Right renal pelvis (tissue), 4 donors: ENCODE results near the gene SARNP. TPM values are rescaled to one million over a fixed set of nuclear protein-coding genes. Genes with fewer than 3 reads are reported as not detected.

Source experiments
- DNase-seq, 4 donors: peaks; one replicate each; pipeline ENCODE4 v3.0.0-alpha.2; 2013; ENCODE audit warnings: low read depth in 4 of 4, low spot score in 3 of 4, missing footprints in 1 of 4
- polyA plus RNA-seq, 4 donors: library from polyadenylated mRNA; unstranded; fragments of 120-200 nt; gene quantifications; one replicate each; pipeline ENCODE4 v1.2.1, GENCODE V29; 2013; ENCODE audit not compliant: insufficient read length in 4 of 4

The SARNP gene
- polyA plus RNA-seq, 4 donors: 115 to 128 (median 124) TPM

- no peak for DNase-seq
These were observed 73.0 kb downstream of the SARNP start for GRCh38 chr12:55744340-55745030.

- DNase-seq: no peak
These were observed 73.9 kb downstream of the SARNP start for GRCh38 chr12:55743406-55744339.

GRCh38 chr12:55742719-55743405, 74.7 kb downstream of the SARNP start, which contains the start of gene GDF11:
GDF11 (plus strand) TSS chr12:55743122; CDS start chr12:55743317, 195 bp downstream.
- peak in 2 of 4 donors; percentile 76 to 78 for DNase-seq

GRCh38 chr12:55741931-55742680, 75.4 kb downstream of the SARNP start:
- DNase-seq: no peak

- no peak for DNase-seq
These were observed 78.5 kb downstream of the SARNP start for GRCh38 chr12:55739025-55739378.

- peak in 3 of 4 donors; percentile 85 to 90 (median 89) for DNase-seq
These were observed 79.2 kb downstream of the SARNP start for GRCh38 chr12:55738123-55739024.

GRCh38 chr12:55737581-55738122, 79.9 kb downstream of the SARNP start:
- no peak for DNase-seq

- peak in 1 of 4 donors; percentile 58 for DNase-seq
These were observed 80.5 kb downstream of the SARNP start for GRCh38 chr12:55736780-55737580.

- no peak for DNase-seq
These were observed 81.4 kb downstream of the SARNP start for GRCh38 chr12:55736076-55736475.

- DNase-seq: no peak
These were observed 82.9 kb downstream of the SARNP start for GRCh38 chr12:55734595-55734994.

- no peak for DNase-seq
These were observed 83.7 kb downstream of the SARNP start for GRCh38 chr12:55733858-55734257.

- DNase-seq: no peak
These were observed 84.4 kb downstream of the SARNP start for GRCh38 chr12:55733021-55733555.

- no peak for DNase-seq
These were observed 85.2 kb downstream of the SARNP start for GRCh38 chr12:55732288-55732687.

GRCh38 chr12:55729819-55730818, 87.4 kb downstream of the SARNP start:
- DNase-seq: no peak

- DNase-seq: peak in 2 of 4 donors; percentile 74 to 80
These were observed 88.3 kb downstream of the SARNP start, which contains the start of gene CD63 for GRCh38 chr12:55728939-55729818. CD63 (minus strand) TSS chr12:55729009; CDS start chr12:55728341, 668 bp downstream.
